ENCODE data around the gene MYO7B. TPM values are rescaled to one million over a fixed set of nuclear protein-coding genes. Genes with fewer than 3 reads are reported as not detected.
"Not testable (repeated sequence)": the region's sequence is repeated elsewhere in the genome, so short reads cannot be mapped to it uniquely, and the experiment has no call there.

Gene MYO7B
- total RNA-seq, 1 donor from 2014 or later: 0.04 TPM

GRCh38 chr2:127523269-127523939, 12.1 kb upstream of the MYO7B start:
- TF ChIP-seq, protein P1, sequence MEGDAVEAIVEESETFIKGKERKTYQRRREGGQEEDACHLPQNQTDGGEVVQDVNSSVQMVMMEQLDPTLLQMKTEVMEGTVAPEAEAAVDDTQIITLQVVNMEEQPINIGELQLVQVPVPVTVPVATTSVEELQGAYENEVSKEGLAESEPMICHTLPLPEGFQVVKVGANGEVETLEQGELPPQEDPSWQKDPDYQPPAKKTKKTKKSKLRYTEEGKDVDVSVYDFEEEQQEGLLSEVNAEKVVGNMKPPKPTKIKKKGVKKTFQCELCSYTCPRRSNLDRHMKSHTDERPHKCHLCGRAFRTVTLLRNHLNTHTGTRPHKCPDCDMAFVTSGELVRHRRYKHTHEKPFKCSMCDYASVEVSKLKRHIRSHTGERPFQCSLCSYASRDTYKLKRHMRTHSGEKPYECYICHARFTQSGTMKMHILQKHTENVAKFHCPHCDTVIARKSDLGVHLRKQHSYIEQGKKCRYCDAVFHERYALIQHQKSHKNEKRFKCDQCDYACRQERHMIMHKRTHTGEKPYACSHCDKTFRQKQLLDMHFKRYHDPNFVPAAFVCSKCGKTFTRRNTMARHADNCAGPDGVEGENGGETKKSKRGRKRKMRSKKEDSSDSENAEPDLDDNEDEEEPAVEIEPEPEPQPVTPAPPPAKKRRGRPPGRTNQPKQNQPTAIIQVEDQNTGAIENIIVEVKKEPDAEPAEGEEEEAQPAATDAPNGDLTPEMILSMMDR (IDR thresholded peaks at IDR 0.05; ENCODE audit: unreplicated experiment): no peak
- peaks cover 7% of the 10 kb centered on the region for H3K36me3 Mint-ChIP-seq
- no peak overlapping the region for H3K27ac Mint-ChIP-seq
- no peak for DNase-seq (ENCODE audit: low spot score in 2 of 2, unreplicated experiment in 2 of 2)
- no peaks in the 10 kb centered on the region for H3K9me3 Mint-ChIP-seq
- peaks cover 15% of the 10 kb centered on the region for H3K4me1 Mint-ChIP-seq
- peak overlapping the region; percentile 32 for H3K4me3 Mint-ChIP-seq
- H3K27me3 Mint-ChIP-seq (ENCODE audit: low read depth): no peaks in the 10 kb centered on the region

GRCh38 chr2:127524198-127524834, 11.2 kb upstream of the MYO7B start:
- Mint-ChIP-seq H3K4me3 (peak overlapping the region; percentile 93), H3K4me1 (peaks cover 15% of the 10 kb centered on the region)
- not testable (repeated sequence) for H3K36me3 Mint-ChIP-seq; DNase-seq (ENCODE audit: low spot score in 2 of 2, unreplicated experiment in 2 of 2); H3K27ac Mint-ChIP-seq; H3K9me3 Mint-ChIP-seq; H3K27me3 Mint-ChIP-seq (ENCODE audit: low read depth)

DNA sequence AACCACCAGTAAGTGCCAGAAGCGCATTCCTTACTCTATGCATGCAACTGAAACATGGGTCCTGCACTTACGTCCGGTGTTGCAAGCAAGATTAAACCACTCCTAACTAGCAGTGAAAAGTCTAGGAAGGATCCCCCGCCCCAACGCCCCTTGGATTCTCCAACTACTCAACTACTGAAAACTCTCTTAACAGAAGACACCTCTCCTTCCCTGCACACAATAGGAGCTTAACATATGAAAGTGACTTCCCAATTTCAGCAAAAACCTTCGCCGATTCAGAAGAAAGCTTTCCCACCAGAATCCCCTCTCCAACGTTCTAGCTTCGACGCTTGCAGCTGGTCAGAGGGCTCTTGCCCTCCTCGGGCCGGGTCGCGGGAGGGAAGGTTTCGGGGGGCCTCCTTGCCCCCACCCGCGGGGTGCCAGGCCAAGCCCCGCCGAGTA, 9.8 kb upstream of the MYO7B start:
- Mint-ChIP-seq H3K27ac (peak overlapping the region; percentile 100), H3K4me3 (peak overlapping the region; percentile 93), H3K9me3 (peaks cover 8% of the 10 kb centered on the region), H3K36me3 (peaks cover 5% of the 10 kb centered on the region), H3K4me1 (peaks cover 15% of the 10 kb centered on the region), H3K27me3 (ENCODE audit: low read depth) (peaks cover 7% of the 10 kb centered on the region)
- TF ChIP-seq, protein P1 (IDR thresholded peaks at IDR 0.05; ENCODE audit: unreplicated experiment): no peak
- DNase-seq (ENCODE audit: low spot score in 2 of 2, unreplicated experiment in 2 of 2): no peak

DNA sequence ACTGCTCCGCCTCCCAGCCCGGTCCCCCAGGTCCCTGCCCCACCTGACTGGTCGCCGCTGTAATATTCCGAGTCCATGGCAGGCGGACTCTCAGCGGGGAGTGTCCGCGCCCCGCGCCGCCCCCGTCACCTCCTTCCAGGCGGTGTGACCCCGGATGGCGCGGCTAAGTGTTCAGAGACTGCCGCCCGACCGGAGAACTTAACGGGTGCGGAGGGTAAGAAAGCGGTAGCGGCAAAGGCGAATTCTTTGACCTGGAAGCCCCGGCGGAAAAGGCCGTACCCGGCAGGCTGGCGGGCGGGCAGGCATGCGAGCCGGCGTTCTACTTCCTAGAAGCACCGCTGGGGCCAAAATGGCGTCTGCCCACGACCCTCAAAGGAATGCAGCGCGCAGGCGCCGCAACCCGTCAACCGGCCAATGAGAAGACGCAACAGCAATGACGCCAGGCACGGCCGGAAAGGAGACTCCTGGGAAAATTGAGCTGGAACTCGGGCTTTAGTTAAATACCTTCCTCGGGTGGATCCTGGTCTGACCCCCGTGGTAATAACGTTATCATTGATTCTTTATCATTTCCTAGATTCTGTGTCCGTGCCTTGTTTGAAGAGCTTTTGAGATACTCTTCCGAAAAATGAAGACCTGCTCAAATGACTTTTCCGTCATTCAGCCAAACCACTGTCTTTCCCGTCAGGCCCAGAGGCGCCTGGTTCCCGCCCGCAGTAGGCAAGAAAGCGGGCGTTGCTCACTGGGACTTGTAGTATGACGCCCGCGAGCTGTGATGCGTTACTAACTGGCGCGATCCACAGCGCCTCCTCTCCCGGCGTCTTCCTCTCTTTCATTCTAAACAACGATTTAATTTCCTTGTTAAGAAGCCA, 9.1 kb upstream of the MYO7B start, which contains the start of gene IWS1:
Gene IWS1 (minus strand): TSS at position 358 of the 869 bp plus-strand sequence. CDS start 281 bp downstream, at position 77.
- Mint-ChIP-seq H3K4me3 (peak within 1 kb of the TSS; percentile 93), H3K4me1 (peaks cover 15% of the 10 kb centered on the region), H3K27me3 (ENCODE audit: low read depth) (peaks cover 8% of the 10 kb centered on the region), H3K27ac (peak within 1 kb of the TSS; percentile 100), H3K9me3 (peaks cover 8% of the 10 kb centered on the region), H3K36me3 (peaks cover 4% of the 10 kb centered on the region)
- DNase-seq (ENCODE audit: low spot score in 2 of 2, unreplicated experiment in 2 of 2): peak; percentile 86 to 93
- TF ChIP-seq, protein P1 (IDR thresholded peaks at IDR 0.05; ENCODE audit: unreplicated experiment): peak; percentile 44

GRCh38 chr2:127527001-127527804, 8.3 kb upstream of the MYO7B start:
- TF ChIP-seq, protein P1 (IDR thresholded peaks at IDR 0.05; ENCODE audit: unreplicated experiment): no peak

More at GRCh38 chr2:127527001-127527804, 8.3 kb upstream of the MYO7B start:
- Mint-ChIP-seq H3K4me3 (peak overlapping the region; percentile 93), H3K27me3 (ENCODE audit: low read depth) (peaks cover 12% of the 10 kb centered on the region), H3K36me3 (peaks cover 4% of the 10 kb centered on the region), H3K9me3 (peaks cover 8% of the 10 kb centered on the region), H3K27ac (peak overlapping the region; percentile 100), H3K4me1 (peaks cover 15% of the 10 kb centered on the region)
- no peak for DNase-seq (ENCODE audit: low spot score in 2 of 2, unreplicated experiment in 2 of 2)

Data from mesothelial cell of epicardium (in vitro differentiated cells).